SU-DHL-6 (cell line): ENCODE measurements around the gene NME4.
"Not testable (repeated sequence)": the region's sequence is repeated elsewhere in the genome, so short reads cannot be mapped to it uniquely, and the experiment has no call there.

Experiments used
- H2AFZ ChIP-seq: fragments of 200-600 bp; sonication (generic); 2 replicates; pipeline ENCODE4 v1.6.1; 2014; ENCODE audit warnings: low read depth, mild to moderate bottlenecking, moderate library complexity, mixed read lengths, antibody characterized with exemption, low read length; ENCODE audit not compliant: severe bottlenecking
- H3F3A ChIP-seq: fragments of 200-600 bp; shearing (Covaris generic); 2 replicates; pipeline ENCODE4 v1.6.0; 2016; ENCODE audit warnings: antibody characterized with exemption, mild to moderate bottlenecking; ENCODE audit not compliant: insufficient read depth
- H3K27ac ChIP-seq: fragments of 200-600 bp; sonication (generic); 2 replicates; pipeline ENCODE4 v1.5.1; 2016; ENCODE audit warnings: low read depth, mild to moderate bottlenecking, low read length, moderate library complexity, mixed read lengths
- H3K27me3 ChIP-seq: fragments of 200-600 bp; sonication (generic), shearing (Covaris generic); 2 replicates; pipeline ENCODE4 v1.6.0; 2014; ENCODE audit warnings: mild to moderate bottlenecking, low read length
- H3K36me3 ChIP-seq: fragments of 200-600 bp; sonication (generic); 2 replicates; pipeline ENCODE4 v1.6.1; 2014; ENCODE audit warnings: mild to moderate bottlenecking, low read length, mixed read lengths
- H3K4me2 ChIP-seq: fragments of 300-600, 200-600 bp; shearing (Covaris generic), sonication (generic); 2 replicates; pipeline ENCODE4 v1.6.0; 2014; ENCODE audit warnings: low read length, low read depth, mild to moderate bottlenecking; ENCODE audit not compliant: poor library complexity, severe bottlenecking
- H3K4me3 ChIP-seq: fragments of 200-600 bp; sonication (generic); 2 replicates; pipeline ENCODE4 v1.5.1; 2014; ENCODE audit warnings: antibody characterized with exemption, low read length, mild to moderate bottlenecking, mixed read lengths; ENCODE audit not compliant: insufficient read depth, poor library complexity, severe bottlenecking
- H3K79me2 ChIP-seq: fragments of 200-600 bp; sonication (generic); 2 replicates; pipeline ENCODE4 v1.6.1; 2014; ENCODE audit warnings: mild to moderate bottlenecking, low read length, moderate library complexity; ENCODE audit not compliant: insufficient read depth
- H3K9ac ChIP-seq: fragments of 200-600 bp; sonication (generic); 2 replicates; pipeline ENCODE4 v1.7.0; 2014; ENCODE audit warnings: mild to moderate bottlenecking, low read length
- H3K9me2 ChIP-seq: fragments of 200-600 bp; sonication (generic); replicated peaks from 2 replicates; pipeline ENCODE4 v1.6.1; 2014; ENCODE audit warnings: low read length; ENCODE audit not compliant: insufficient read depth
- H3K9me3 ChIP-seq: fragments of 200-600 bp; sonication (generic); 2 replicates; pipeline ENCODE4 v1.6.1; 2014; ENCODE audit warnings: low read length, mixed read lengths; ENCODE audit not compliant: insufficient read depth
- H4K20me1 ChIP-seq: fragments of 200-600 bp; sonication (generic); 2 replicates; pipeline ENCODE4 v1.6.1; 2014; ENCODE audit warnings: low read depth, mild to moderate bottlenecking, antibody characterized with exemption, low read length, moderate library complexity, mixed read lengths
- CTCF ChIP-seq: fragments of 200-600 bp; sonication (generic); IDR thresholded peaks from one replicate; pipeline ENCODE4 v1.5.1; 2017; ENCODE audit warnings: antibody characterized with exemption, mild to moderate bottlenecking, low read length, moderate library complexity; ENCODE audit not compliant: insufficient read depth, poor library complexity, severe bottlenecking
- EZH2phosphoT487 ChIP-seq: fragments of 200-600 bp; sonication (generic), shearing (Covaris generic); conservative IDR thresholded peaks from 2 replicates; pipeline ENCODE4 v1.6.1; 2018; ENCODE audit warnings: mild to moderate bottlenecking, antibody characterized with exemption, low read length, moderate library complexity, mixed read lengths

The NME4 gene

DNA sequence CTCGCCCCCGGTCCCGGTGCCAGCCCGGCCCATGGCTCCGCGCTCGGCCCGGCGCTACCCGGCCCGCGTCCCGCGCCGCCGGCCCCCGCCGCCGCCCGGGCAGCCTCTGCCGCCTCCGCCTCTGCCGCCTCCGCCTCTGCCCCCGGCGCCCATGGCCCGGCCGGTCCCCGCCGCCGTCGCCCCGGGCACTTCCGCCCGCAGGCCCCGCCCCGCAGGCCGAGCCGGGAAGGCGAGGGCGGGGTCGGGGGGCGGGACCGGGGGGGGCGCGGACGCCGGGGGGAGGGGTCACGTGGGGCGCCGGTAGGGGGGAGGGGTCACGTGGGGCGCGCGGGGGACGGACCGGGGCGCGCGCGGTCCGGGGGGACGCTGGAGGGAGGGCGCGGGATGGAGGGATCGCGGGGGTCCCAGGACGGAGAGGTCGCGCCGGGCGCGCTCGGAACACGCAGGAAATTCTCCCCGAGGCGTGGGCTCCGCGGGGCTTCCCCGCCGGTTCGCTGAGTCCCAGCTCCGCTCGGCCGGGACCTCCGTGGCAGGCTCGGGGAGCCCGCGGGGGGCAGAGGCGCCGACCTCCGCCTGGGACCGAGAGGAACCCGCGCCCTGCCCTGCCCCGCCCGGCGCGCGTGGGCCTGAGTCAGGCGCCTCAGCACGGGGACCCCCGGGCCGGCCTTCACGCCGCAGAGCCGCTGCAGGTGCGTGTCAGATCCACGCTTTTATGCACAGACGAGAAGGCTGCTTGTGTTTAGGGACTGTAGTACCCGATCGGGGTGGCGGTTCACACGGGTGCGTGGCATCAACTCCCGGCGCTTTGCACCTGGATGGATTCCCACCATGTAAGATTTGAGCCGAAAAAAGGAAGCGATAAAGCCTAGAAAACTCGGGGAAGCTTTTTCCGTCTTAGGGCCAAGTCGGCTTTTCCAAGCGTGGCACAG is 14.9 kb upstream of the NME4 start, which contains the start of gene PGAP6:
Gene PGAP6 (minus strand): TSS at position 190 of the 929 bp plus-strand sequence. CDS start 157 bp downstream, at position 33.
- TF ChIP-seq EZH2phosphoT487 (no peak), CTCF (no peak)
- Histone ChIP-seq H3K9me2 (no peaks in the 10 kb centered on the region), H3K9ac (peak within 1 kb of the TSS; percentile 89), H3K9me3 (no peaks in the 10 kb centered on the region), H2AFZ (peak within 1 kb of the TSS; percentile 66), H3K4me3 (peak within 1 kb of the TSS; percentile 88), H3K4me2 (peak within 1 kb of the TSS; percentile 76), H3F3A (peaks cover 11% of the 10 kb centered on the region), H3K27ac (peak within 1 kb of the TSS; percentile 59), H4K20me1 (no peaks in the 10 kb centered on the region), H3K79me2 (peaks cover 3% of the 10 kb centered on the region; the same call in 1 of the 2 replicates), H3K27me3 (no peaks in the 10 kb centered on the region), H3K36me3 (no peaks in the 10 kb centered on the region)

- peaks cover 3% of the 10 kb centered on the region; the same call in 1 of the 2 replicates for H3K79me2 ChIP-seq
- H4K20me1 ChIP-seq = no peaks in the 10 kb centered on the region
- H3K9ac ChIP-seq = peak overlapping the region; percentile 70
- peak overlapping the region; percentile 76 for H3K4me3 ChIP-seq
- peak overlapping the region; percentile 76 for H3K4me2 ChIP-seq
- no peaks in the 10 kb centered on the region for H3K9me2 ChIP-seq
- H3K9me3 ChIP-seq = no peaks in the 10 kb centered on the region
- H3K27ac ChIP-seq = peak overlapping the region; percentile 59
- H2AFZ ChIP-seq = no peak overlapping the region
- no peak for TF ChIP-seq EZH2phosphoT487
- TF ChIP-seq CTCF = no peak
- H3K36me3 ChIP-seq = no peaks in the 10 kb centered on the region
- H3F3A ChIP-seq = peaks cover 11% of the 10 kb centered on the region
- no peaks in the 10 kb centered on the region for H3K27me3 ChIP-seq
These were observed 13.5 kb upstream of the NME4 start for GRCh38 chr16:383326-384051.

DNA sequence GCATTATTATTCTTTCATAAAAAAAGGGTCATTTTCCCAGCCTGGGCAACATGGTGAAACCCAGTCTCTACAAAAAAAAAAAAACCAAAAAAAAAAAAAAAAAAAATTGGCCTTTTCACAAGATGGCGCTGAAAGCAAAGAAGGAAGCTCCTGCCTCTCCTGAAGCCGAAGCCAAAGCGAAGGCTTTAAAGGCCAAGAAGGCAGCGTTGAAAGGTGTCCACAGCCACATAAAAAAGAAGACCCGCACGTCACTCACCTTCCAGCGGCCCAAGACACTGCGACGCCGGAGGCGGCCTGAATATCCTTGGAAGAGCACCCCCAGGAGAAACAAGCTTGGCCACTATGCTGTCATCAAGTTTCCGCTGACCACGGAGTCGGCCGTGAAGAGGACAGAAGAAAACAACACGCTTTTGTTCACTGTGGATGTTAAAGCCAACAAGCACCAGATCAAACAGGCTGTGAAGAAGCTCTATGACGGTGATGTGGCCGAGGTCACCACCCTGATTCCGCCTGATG is 10.3 kb upstream of the NME4 start:
- H3K9me3 ChIP-seq = no peaks in the 10 kb centered on the region
- H3F3A ChIP-seq = peaks cover 11% of the 10 kb centered on the region
- no peak overlapping the region for H3K9ac ChIP-seq
- H3K4me3 ChIP-seq = no peak overlapping the region
- no peaks in the 10 kb centered on the region for H3K79me2 ChIP-seq
- H4K20me1 ChIP-seq = no peaks in the 10 kb centered on the region
- TF ChIP-seq EZH2phosphoT487 = no peak
- TF ChIP-seq CTCF = no peak
- H3K27me3 ChIP-seq = no peaks in the 10 kb centered on the region
- H2AFZ ChIP-seq = no peak overlapping the region
- H3K4me2 ChIP-seq = no peak overlapping the region
- H3K27ac ChIP-seq = no peak overlapping the region
- H3K9me2 ChIP-seq = no peaks in the 10 kb centered on the region
- no peaks in the 10 kb centered on the region for H3K36me3 ChIP-seq

- not testable (repeated sequence) for H4K20me1 ChIP-seq, H3K27ac ChIP-seq, H3K79me2 ChIP-seq, H3K9me3 ChIP-seq, H3K4me2 ChIP-seq, H3K4me3 ChIP-seq, H3K36me3 ChIP-seq, H3K9ac ChIP-seq, H3K9me2 ChIP-seq, H2AFZ ChIP-seq, H3F3A ChIP-seq, H3K27me3 ChIP-seq
These were observed 9.0 kb upstream of the NME4 start for GRCh38 chr16:387761-388666.
